Progenitor cell of endocrine pancreas (in vitro differentiated cells): ENCODE data around the gene MLEC. TPM values are rescaled to one million over a fixed set of nuclear protein-coding genes. Genes with fewer than 3 reads are reported as not detected.
"Not testable (repeated sequence)": the region's sequence is repeated elsewhere in the genome, so short reads cannot be mapped to it uniquely, and the experiment has no call there.

Source experiments
- DNase-seq: peaks from one replicate; pipeline ENCODE4 v3.0.0; 2021; ENCODE audit warnings: low spot score; ENCODE audit not compliant: unreplicated experiment
- H3K27ac Mint-ChIP-seq: 2 replicates; pipeline ENCODE4 v1.8.0; 2021; ENCODE audit warnings: mild to moderate bottlenecking, moderate library complexity, mixed read lengths
- H3K27me3 Mint-ChIP-seq: 2 replicates; pipeline ENCODE4 v1.8.0; 2021; ENCODE audit warnings: mixed read lengths
- H3K36me3 Mint-ChIP-seq: 2 replicates; pipeline ENCODE4 v1.8.0; 2022; ENCODE audit warnings: mixed read lengths; ENCODE audit not compliant: insufficient read depth
- H3K4me1 Mint-ChIP-seq: 2 replicates; pipeline ENCODE4 v1.8.0; 2021; ENCODE audit warnings: low read depth, mixed read lengths
- H3K4me3 Mint-ChIP-seq: 2 replicates; pipeline ENCODE4 v1.8.0; 2021; ENCODE audit warnings: low read depth, mild to moderate bottlenecking, moderate library complexity, mixed read lengths
- H3K9me3 Mint-ChIP-seq: 2 replicates; pipeline ENCODE4 v1.8.0; 2021; ENCODE audit warnings: low read depth, mixed read lengths
- CTCF ChIP-seq: fragments of 200-600 bp; sonication (generic); IDR thresholded peaks from one replicate; pipeline ENCODE4 v1.5.0; 2021; ENCODE audit warnings: antibody characterized with exemption, mild to moderate bottlenecking; ENCODE audit not compliant: unreplicated experiment
- total RNA-seq: library from RNA; stranded (reverse); gene quantifications from 2 replicates; pipeline ENCODE4 v1.2.1, GENCODE V29; 2021

MLEC gene
- total RNA-seq, 1 donor from 2014 or later: 187 TPM

- Mint-ChIP-seq H3K36me3 (no peaks in the 10 kb centered on the region), H3K27ac (no peak overlapping the region), H3K9me3 (no peaks in the 10 kb centered on the region), H3K27me3 (peaks cover 21% of the 10 kb centered on the region), H3K4me1 (no peaks in the 10 kb centered on the region), H3K4me3 (no peak overlapping the region)
- no peak for TF ChIP-seq CTCF
- DNase-seq: no peak
Observed at GRCh38 chr12:120663741-120664140, 23.2 kb upstream of the MLEC start.

GRCh38 chr12:120666571-120667390 lies 20.2 kb upstream of the MLEC start:
- no peaks in the 10 kb centered on the region for H3K9me3 Mint-ChIP-seq
- peak overlapping the region; percentile 34 for H3K27ac Mint-ChIP-seq

GRCh38 chr12:120668091-120668867 lies 18.7 kb upstream of the MLEC start:
- Mint-ChIP-seq H3K36me3 (no peaks in the 10 kb centered on the region), H3K4me3 (no peak overlapping the region), H3K4me1 (no peaks in the 10 kb centered on the region), H3K27me3 (peaks cover 12% of the 10 kb centered on the region), H3K9me3 (no peaks in the 10 kb centered on the region), H3K27ac (no peak overlapping the region)
- no peak for TF ChIP-seq CTCF
- no peak for DNase-seq

More at GRCh38 chr12:120666571-120667390, 20.2 kb upstream of the MLEC start:
- no peak for TF ChIP-seq CTCF
- Mint-ChIP-seq H3K4me3 (no peak overlapping the region), H3K36me3 (no peaks in the 10 kb centered on the region), H3K27me3 (peaks cover 12% of the 10 kb centered on the region), H3K4me1 (no peaks in the 10 kb centered on the region)
- DNase-seq: no peak

GRCh38 chr12:120668868-120669840 lies 17.8 kb upstream of the MLEC start:
- peaks cover 12% of the 10 kb centered on the region for H3K27me3 Mint-ChIP-seq
- no peak for TF ChIP-seq CTCF
- no peaks in the 10 kb centered on the region for H3K36me3 Mint-ChIP-seq
- H3K27ac Mint-ChIP-seq: no peak overlapping the region
- H3K4me1 Mint-ChIP-seq: no peaks in the 10 kb centered on the region
- H3K9me3 Mint-ChIP-seq: no peaks in the 10 kb centered on the region
- no peak for DNase-seq
- H3K4me3 Mint-ChIP-seq: no peak overlapping the region

- DNase-seq: not testable (repeated sequence)
Observed at GRCh38 chr12:120670237-120670636, 16.7 kb upstream of the MLEC start.

More at GRCh38 chr12:120670237-120670636, 16.7 kb upstream of the MLEC start:
- not testable (repeated sequence) for H3K36me3 Mint-ChIP-seq, H3K4me3 Mint-ChIP-seq, H3K27ac Mint-ChIP-seq, H3K4me1 Mint-ChIP-seq, H3K9me3 Mint-ChIP-seq
- H3K27me3 Mint-ChIP-seq: peaks cover 12% of the 10 kb centered on the region
